Epithelial cell of proximal tubule (primary cell): Measurements from ENCODE around the gene CDH23. TPM values are rescaled to one million over a fixed set of nuclear protein-coding genes. Genes with fewer than 3 reads are reported as not detected.

Source experiments
- DNase-seq: peaks from one replicate; pipeline ENCODE4 v3.0.0-alpha.2; 2011; ENCODE audit warnings: low read depth
- H3K4me3 ChIP-seq: 2 replicates; pipeline ENCODE4 v1.5.1; 2011; ENCODE audit warnings: low read depth, mild to moderate bottlenecking, low read length
- CTCF ChIP-seq: conservative IDR thresholded peaks from 2 replicates; pipeline ENCODE4 v1.5.1; 2012; ENCODE audit warnings: low read depth, mild to moderate bottlenecking, low read length
- total RNA-seq: library from RNA; depleted of rRNA; stranded (reverse); fragments of >200 nt; gene quantifications from 2 replicates; pipeline ENCODE4 v1.2.3, GENCODE V29; 2015

Gene CDH23
- total RNA-seq, 1 donor from 2014 or later, result under 0.01 TPM

DNA sequence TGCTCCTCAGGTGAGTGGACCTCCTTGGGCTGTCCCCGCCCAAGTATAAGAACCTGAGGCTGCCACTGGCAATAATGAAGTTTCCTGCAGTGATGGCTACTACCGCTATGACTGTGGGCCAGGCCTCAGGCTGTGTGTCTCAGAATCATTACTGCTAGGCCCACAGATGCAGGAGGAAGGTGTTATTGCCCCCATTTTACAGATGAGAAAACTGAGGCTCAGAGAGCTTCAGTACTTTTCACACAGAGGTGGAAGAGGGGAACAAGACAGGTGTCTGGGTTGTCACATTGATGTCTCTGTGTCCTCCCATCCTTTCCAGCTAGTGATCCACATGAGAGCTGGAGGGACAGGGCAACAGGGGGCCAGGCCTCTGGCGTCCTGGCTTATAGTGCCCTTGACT lies 155.2 kb downstream of the CDH23 start:
- no peak for TF ChIP-seq CTCF
- no peak overlapping the region for H3K4me3 ChIP-seq
- no peak for DNase-seq

GRCh38 chr10:71553432-71553831 lies 156.7 kb downstream of the CDH23 start:
- TF ChIP-seq CTCF, result no peak
- no peak for DNase-seq
- H3K4me3 ChIP-seq, result no peak overlapping the region

DNA sequence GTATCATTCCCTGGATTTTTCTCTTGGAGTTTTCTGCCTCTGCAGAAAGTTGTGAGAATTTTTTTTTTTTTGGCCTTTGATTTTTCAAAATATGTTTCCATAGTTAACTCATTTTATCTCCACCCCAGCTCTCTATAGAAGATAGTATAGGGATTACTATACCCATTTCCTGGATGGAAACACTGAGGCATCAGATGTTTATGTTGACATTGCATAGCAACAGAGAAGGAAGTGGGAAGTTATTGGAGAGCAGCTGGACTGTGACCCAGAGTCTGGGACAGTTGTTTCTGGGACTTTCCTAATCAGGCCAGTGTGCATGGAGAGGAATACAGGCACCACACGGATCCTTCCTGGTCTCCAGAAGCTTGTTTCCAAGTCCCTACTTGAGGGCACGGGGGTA lies 158.0 kb downstream of the CDH23 start:
- DNase-seq, result no peak
- TF ChIP-seq CTCF, result no peak
- H3K4me3 ChIP-seq, result no peak overlapping the region

DNA sequence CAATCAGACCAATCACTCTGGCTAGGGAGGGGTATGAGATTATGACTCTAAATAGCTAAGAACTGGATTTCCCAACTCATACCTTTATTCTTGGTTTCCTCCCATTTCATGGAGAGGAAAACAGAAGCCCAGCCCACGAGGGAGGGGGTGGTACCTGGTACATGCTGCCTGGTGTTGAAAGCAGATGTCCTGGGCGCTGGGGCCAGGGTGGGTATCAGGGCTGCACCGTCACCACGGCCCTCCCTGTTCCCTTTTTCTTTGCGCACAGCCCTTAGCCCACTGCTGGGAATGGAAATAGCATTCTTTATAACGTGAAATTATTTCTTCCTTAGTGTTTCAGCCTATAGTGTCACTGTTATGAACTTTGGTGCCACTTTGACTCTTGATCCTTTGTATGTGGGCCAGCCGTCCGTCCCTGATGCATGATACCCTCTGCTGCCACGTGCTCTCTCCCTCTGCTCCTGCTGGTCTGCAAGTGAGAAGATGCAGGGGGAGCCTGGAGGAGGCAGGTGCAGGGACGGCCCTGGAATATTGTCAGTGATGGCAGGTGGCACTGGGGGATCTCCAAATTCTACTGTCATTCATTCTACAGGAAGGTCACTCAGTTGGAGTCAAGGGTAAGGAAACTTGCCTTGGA lies 158.5 kb downstream of the CDH23 start:
- no peak for TF ChIP-seq CTCF
- DNase-seq, result no peak
- H3K4me3 ChIP-seq, result no peak overlapping the region

- DNase-seq, result no peak
- no peak for TF ChIP-seq CTCF
- no peak overlapping the region for H3K4me3 ChIP-seq
Measured at GRCh38 chr10:71555724-71556119, 159.0 kb downstream of the CDH23 start.

DNA sequence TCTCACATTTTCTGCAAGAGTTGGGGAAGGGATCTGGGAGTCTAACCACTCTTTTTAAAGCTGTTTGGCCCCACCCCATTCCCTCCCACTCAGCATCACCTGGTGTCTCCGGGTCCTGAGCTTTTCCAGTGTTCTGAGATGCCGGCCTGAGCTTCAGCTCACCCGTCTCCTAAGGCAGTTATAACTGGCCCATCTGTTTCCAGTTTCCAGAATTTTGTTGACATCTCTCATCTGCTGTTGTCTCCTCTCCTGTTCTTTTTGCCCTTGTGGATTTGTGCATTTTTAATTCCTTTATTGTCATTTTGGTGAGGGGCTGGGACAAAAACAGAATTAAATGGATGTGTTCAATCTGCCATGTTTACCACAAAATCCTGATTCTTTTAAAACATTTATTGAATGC lies 162.3 kb downstream of the CDH23 start:
- DNase-seq, result no peak
- no peak overlapping the region for H3K4me3 ChIP-seq
- TF ChIP-seq CTCF, result no peak

GRCh38 chr10:71561003-71561574 lies 164.4 kb downstream of the CDH23 start:
- no peak for DNase-seq
- no peak overlapping the region for H3K4me3 ChIP-seq
- TF ChIP-seq CTCF, result no peak
